ENCODE results near the gene PCDHGB7.
A peak's percentile ranks its signal among the peaks of the same experiment; 100 is the strongest.
"Not testable (repeated sequence)": the region's sequence is repeated elsewhere in the genome, so short reads cannot be mapped to it uniquely, and the experiment has no call there.

PCDHGB7 gene

GRCh38 chr5:141417494-141418172, at the start of gene PCDHGB7:
Gene PCDHGB7, plus strand, starts transcription at chr5:141417677. Its CDS starts 183 bp downstream, at chr5:141417860.
- peak; percentile 80 for DNase-seq

GRCh38 chr5:141369994-141370848, 47.3 kb upstream of the PCDHGB7 start, which contains the start of gene PCDHGB3:
Gene PCDHGB3, plus strand, starts transcription at chr5:141370242. Its CDS starts 153 bp downstream, at chr5:141370395.
- DNase-seq = no peak

- no peak for DNase-seq
Observed at GRCh38 chr5:141371572-141372475, 45.7 kb upstream of the PCDHGB7 start.

DNA sequence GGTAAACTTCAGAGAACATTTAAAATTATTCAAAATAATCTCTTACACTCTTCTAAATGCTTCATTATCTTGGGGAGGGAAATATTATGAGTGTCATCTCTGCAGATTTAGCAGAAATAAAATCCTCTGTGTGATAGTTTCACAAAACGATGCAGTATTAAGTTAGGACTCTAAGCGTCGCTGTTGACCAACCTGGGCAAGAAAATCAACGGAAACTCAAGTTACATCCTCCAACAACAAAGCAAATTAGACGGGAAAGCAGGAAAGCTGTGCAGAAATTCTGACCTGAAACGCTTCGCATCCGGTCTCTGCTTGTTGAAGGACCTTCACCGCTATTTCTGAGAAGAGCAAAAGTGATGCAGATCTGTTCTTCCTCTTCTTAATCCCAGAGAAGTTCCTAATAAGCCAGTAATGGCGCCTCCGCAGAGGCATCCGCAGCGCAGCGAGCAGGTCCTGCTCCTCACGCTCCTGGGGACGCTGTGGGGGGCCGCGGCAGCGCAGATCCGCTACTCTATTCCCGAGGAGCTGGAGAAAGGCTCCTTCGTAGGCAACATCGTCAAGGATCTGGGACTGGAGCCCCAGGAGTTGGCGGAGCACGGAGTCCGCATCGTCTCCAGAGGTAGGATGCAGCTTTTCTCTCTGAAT, 43.7 kb upstream of the PCDHGB7 start, which contains the start of gene PCDHGA6:
PCDHGA6 (plus strand) TSS at position 219 of the 645 bp plus-strand sequence; CDS start at position 412, 193 bp downstream.
- DNase-seq = no peak

- no peak for DNase-seq
Observed at GRCh38 chr5:141374627-141375026, 42.9 kb upstream of the PCDHGB7 start.

DNA sequence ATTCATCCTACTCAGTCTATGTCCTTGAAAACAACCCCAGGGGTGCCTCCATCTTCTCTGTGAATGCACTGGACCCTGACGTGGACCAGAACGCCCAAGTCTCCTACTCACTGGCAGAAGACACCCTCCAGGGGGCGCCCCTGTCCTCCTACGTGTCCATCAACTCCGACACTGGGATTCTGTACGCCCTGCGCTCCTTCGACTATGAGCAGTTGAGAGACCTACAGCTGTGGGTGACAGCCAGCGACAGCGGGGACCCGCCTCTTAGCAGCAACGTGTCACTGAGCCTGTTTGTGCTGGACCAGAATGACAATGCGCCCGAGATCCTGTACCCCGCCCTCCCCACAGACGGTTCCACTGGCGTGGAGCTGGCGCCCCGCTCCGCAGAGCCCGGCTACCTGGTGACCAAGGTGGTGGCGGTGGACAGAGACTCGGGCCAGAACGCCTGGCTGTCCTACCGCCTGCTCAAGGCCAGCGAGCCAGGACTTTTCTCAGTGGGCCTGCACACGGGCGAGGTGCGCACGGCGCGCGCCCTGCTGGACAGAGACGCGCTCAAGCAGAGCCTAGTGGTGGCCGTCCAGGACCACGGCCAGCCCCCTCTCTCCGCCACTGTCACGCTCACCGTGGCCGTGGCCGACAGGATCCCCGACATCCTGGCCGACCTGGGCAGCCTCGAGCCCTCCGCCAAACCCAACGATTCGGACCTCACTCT, 41.9 kb upstream of the PCDHGB7 start:
- DNase-seq = not testable (repeated sequence)

DNA sequence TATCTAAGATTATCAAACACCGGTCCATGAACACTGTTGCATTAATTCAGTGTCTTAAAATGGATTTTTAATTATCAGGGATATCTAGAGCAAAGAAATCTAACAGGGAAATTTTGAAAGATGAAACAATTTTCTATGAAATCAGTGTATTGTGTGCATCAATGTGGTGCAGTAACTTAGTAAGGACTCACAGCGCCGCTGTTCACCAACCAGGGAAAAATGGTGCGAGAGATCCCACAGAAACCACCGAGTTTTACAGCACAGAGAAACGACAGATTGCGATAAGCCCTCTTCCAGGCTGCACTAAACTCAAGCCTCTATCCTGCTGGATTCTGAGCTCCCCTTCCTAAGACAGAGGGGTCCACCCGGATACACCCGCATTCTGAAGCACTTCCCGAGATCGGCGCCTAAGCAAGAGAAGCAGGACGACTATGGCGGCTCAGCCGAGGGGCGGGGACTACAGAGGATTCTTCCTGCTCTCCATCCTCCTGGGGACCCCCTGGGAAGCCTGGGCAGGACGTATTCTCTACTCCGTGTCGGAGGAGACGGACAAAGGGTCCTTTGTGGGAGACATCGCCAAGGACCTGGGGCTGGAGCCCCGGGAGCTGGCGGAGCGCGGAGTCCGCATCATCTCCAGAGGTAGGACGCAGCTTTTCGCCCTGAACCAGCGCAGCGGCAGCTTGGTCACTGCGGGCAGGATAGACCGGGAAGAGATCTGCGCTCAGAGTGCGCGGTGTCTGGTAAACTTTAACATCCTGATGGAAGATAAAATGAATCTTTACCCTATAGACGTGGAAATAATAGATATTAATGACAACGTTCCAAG, 34.8 kb upstream of the PCDHGB7 start, which contains the start of gene PCDHGA7:
PCDHGA7 (plus strand) TSS at position 274 of the 826 bp plus-strand sequence; CDS start at position 432, 158 bp downstream.
- no peak for DNase-seq

DNA sequence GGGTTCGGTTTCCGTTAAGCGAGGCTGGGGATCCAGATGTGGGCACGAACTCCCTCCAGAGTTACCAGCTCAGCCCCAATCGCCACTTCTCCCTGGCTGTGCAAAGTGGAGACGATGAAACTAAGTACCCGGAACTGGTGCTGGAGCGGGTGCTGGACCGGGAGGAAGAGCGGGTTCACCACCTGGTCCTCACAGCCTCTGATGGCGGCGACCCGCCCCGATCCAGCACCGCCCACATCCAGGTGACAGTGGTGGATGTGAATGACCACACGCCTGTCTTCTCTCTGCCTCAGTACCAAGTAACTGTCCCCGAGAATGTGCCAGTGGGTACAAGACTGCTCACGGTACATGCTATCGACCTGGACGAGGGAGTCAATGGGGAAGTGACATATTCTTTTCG, 34.1 kb upstream of the PCDHGB7 start:
- no peak for DNase-seq

DNA sequence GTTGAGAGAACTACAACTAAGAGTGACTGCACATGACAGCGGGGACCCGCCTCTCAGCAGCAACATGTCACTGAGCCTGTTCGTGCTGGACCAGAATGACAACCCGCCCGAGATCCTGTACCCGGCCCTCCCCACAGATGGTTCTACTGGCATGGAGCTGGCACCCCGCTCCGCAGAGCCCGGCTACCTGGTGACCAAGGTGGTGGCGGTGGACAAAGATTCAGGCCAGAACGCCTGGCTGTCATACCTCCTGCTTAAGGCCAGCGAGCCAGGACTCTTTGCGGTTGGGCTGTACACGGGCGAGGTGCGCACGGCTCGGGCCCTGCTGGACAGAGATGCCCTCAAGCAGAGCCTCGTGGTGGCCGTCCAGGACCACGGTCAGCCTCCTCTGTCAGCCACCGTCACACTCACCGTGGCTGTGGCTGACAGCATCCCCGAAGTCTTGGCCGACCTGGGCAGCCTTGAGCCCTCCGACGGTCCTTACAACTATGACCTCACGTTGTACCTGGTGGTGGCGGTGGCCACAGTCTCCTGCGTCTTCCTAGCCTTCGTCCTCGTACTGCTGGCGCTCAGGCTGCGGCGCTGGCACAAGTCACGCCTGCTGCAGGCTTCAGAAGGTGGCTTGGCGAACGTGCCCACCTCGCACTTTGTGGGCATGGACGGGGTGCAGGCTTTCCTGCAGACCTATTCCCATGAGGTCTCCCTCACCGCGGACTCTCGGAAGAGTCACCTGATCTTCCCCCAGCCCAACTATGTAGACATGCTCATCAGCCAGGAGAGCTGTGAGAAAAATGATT, 32.8 kb upstream of the PCDHGB7 start:
- no peak for DNase-seq

DNA sequence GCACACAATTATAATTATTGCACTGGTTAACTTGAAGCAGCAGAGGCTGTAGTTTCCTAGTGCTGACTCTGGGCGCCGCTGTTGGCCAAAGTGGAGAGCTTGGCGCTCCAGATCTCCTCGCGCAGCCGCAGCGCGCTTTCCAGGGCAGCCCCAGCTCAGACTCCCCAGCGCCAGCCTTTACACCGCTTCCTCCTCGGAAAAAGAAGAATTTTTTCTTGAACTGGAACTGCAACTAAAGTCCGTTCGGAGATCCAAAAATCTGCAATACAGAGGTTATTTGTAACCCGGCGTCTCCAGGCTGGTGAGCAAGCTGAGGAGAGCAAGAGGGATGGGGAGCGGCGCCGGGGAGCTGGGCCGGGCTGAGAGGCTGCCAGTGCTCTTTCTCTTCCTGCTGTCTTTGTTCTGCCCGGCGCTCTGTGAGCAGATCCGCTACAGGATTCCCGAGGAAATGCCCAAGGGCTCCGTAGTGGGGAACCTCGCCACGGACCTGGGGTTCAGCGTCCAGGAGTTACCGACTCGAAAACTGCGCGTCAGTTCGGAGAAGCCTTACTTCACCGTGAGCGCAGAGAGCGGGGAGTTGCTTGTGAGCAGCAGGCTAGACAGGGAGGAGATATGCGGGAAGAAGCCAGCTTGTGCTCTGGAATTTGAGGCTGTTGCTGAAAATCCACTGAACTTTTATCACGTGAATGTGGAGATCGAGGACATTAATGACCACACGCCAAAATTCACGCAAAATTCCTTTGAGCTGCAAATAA, 29.7 kb upstream of the PCDHGB7 start, which contains the start of gene PCDHGB4:
PCDHGB4 (plus strand) TSS at position 142 of the 755 bp plus-strand sequence; CDS start at position 329, 187 bp downstream.
- peak; percentile 22 for DNase-seq

- no peak for DNase-seq
Observed at GRCh38 chr5:141388661-141389060, 28.8 kb upstream of the PCDHGB7 start.

DNA sequence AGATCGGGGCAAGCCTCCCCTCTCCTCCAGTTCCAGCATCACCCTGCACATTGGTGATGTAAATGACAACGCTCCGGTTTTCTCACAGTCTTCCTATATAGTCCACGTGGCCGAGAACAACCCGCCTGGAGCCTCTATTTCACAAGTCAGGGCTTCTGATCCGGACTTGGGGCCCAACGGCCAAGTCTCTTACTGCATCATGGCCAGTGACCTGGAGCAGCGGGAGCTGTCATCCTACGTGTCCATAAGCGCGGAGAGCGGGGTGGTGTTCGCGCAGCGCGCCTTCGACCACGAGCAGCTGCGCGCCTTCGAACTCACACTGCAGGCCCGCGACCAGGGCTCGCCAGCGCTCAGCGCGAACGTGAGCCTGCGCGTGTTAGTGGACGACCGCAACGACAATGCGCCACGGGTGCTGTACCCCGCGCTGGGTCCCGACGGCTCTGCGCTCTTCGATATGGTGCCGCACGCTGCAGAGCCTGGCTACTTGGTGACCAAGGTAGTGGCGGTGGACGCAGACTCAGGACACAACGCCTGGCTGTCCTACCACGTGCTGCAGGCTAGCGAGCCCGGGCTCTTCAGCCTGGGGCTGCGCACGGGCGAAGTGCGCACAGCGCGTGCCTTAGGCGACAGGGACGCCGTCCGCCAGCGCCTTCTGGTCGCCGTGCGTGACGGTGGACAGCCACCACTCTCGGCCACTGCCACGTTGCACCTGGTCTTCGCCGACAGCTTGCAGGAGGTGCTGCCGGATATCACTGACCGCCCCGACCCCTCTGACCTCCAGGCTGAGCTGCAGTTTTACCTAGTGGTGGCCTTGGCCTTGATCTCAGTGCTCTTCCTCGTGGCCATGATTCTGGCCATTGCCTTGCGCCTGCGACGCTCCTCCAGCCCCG, 28.1 kb upstream of the PCDHGB7 start:
- no peak for DNase-seq

- no peak for DNase-seq
Observed at GRCh38 chr5:141392429-141393198, 24.9 kb upstream of the PCDHGB7 start, which contains the start of gene PCDHGA8. Gene PCDHGA8, plus strand, starts transcription at chr5:141392633. Its CDS starts 181 bp downstream, at chr5:141392814.

DNA sequence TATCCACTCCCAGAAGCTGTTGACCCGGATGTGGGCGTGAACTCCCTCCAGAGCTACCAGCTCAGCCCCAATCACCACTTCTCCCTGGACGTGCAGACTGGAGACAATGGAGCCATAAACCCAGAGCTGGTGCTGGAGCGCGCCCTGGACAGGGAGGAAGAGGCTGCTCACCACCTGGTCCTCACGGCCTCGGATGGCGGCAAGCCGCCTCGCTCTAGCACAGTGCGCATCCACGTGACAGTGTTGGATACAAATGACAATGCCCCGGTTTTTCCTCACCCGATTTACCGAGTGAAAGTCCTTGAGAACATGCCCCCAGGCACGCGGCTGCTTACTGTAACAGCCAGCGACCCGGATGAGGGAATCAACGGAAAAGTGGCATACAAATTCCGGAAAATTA, 24.2 kb upstream of the PCDHGB7 start:
- DNase-seq = no peak

DNA sequence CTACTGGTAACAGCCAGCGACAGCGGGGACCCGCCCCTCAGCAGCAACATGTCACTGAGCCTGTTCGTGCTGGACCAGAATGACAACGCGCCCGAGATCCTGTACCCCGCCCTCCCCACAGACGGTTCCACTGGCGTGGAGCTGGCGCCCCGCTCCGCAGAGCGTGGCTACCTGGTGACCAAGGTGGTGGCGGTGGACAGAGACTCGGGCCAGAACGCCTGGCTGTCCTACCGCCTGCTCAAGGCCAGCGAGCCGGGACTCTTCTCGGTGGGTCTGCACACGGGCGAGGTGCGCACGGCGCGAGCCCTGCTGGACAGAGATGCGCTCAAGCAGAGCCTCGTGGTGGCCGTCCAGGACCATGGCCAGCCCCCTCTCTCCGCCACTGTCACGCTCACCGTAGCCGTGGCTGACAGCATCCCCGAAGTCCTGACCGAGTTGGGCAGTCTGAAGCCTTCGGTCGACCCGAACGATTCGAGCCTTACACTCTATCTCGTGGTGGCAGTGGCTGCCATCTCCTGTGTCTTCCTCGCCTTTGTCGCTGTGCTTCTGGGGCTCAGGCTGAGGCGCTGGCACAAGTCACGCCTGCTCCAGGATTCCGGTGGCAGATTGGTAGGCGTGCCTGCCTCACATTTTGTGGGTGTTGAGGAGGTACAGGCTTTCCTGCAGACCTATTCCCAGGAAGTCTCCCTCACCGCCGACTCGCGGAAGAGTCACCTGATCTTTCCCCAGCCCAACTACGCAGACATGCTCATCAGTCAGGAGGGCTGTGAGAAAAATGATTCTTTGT, 22.9 kb upstream of the PCDHGB7 start:
- not testable (repeated sequence) for DNase-seq

All from inflammatory macrophage treated with lipopolysaccharide for 4 hours (primary cell).